Measurements from ENCODE around the gene SMTNL1. TPM values are rescaled to one million over a fixed set of nuclear protein-coding genes. Genes with fewer than 3 reads are reported as not detected.
A peak's percentile ranks its signal among the peaks of the same experiment; 100 is the strongest.

Gene SMTNL1
- total and polyA plus RNA-seq, 9 of the 15 experiments (the other 6 are each of a cell fraction or from before 2014, with no cell fraction given), result not detected

DNA sequence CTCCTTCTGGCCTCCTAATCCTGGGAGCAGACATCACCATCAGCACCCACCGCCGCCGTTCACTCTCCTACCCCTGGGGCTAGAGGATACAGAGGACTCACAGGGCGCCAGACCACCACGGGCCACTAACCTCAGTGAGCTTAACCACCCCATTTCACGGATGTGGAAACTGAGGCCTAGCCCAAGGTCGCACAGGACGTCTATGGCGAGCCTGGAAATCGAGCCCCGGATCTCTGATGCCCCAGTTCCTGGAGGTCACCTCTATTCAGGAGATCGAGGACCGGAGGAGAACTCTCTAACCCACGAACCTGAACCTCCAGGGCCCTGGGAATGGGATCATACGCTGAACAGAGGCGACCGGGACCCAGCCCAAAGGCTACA lies 7.2 kb upstream of the SMTNL1 start (continued):
- TF ChIP-seq CHD4 (IDR thresholded peaks at IDR 0.05; ENCODE audit: insufficient read depth, insufficient replicate concordance, low read depth, low read length, poor library complexity, severe bottlenecking) (peak; percentile 93), ARNT (IDR thresholded peaks at IDR 0.05) (peak in 1 of 2 experiments; percentile 73; a peak in 1 of 4 replicates), HDAC8 (tag; IDR thresholded peaks at IDR 0.05) (no peak), BCOR (IDR thresholded peaks at IDR 0.05) (peak; percentile 99), ZNF436 (CRISPR knock-in tag; IDR thresholded peaks at IDR 0.05) (no peak), NCOA4 (IDR thresholded peaks at IDR 0.05; ENCODE audit: partially characterized antibody) (no peak), KLF13 (tag; IDR thresholded peaks at IDR 0.05; ENCODE audit: borderline replicate concordance, low read depth) (no peak), ZNF224 (CRISPR knock-in tag; IDR thresholded peaks at IDR 0.05) (no peak), ZNF778 (CRISPR knock-in tag; IDR thresholded peaks at IDR 0.05) (no peak), FOXP1 (CRISPR knock-in tag; IDR thresholded peaks at IDR 0.05) (no peak), ZNF253 (CRISPR knock-in tag; conservative IDR thresholded peaks at IDR 0.05) (no peak), ERF (CRISPR knock-in tag; IDR thresholded peaks at IDR 0.05) (no peak), PRPF4 (IDR thresholded peaks at IDR 0.05; ENCODE audit: insufficient read depth, low read depth, low read length, poor library complexity, severe bottlenecking) (no peak), CCNT2 (IDR thresholded peaks at IDR 0.05; ENCODE audit: borderline replicate concordance, extremely low read depth, insufficient read length, low read depth, low read length) (no peak)
- TF ChIP-seq, protein P1, sequence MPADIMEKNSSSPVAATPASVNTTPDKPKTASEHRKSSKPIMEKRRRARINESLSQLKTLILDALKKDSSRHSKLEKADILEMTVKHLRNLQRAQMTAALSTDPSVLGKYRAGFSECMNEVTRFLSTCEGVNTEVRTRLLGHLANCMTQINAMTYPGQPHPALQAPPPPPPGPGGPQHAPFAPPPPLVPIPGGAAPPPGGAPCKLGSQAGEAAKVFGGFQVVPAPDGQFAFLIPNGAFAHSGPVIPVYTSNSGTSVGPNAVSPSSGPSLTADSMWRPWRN (IDR thresholded peaks at IDR 0.05; ENCODE audit: low read depth), result no peak
- TF ChIP-seq, protein P2, sequence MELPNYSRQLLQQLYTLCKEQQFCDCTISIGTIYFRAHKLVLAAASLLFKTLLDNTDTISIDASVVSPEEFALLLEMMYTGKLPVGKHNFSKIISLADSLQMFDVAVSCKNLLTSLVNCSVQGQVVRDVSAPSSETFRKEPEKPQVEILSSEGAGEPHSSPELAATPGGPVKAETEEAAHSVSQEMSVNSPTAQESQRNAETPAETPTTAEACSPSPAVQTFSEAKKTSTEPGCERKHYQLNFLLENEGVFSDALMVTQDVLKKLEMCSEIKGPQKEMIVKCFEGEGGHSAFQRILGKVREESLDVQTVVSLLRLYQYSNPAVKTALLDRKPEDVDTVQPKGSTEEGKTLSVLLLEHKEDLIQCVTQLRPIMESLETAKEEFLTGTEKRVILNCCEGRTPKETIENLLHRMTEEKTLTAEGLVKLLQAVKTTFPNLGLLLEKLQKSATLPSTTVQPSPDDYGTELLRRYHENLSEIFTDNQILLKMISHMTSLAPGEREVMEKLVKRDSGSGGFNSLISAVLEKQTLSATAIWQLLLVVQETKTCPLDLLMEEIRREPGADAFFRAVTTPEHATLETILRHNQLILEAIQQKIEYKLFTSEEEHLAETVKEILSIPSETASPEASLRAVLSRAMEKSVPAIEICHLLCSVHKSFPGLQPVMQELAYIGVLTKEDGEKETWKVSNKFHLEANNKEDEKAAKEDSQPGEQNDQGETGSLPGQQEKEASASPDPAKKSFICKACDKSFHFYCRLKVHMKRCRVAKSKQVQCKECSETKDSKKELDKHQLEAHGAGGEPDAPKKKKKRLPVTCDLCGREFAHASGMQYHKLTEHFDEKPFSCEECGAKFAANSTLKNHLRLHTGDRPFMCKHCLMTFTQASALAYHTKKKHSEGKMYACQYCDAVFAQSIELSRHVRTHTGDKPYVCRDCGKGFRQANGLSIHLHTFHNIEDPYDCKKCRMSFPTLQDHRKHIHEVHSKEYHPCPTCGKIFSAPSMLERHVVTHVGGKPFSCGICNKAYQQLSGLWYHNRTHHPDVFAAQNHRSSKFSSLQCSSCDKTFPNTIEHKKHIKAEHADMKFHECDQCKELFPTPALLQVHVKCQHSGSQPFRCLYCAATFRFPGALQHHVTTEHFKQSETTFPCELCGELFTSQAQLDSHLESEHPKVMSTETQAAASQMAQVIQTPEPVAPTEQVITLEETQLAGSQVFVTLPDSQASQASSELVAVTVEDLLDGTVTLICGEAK (IDR thresholded peaks at IDR 0.05), result no peak
- TF ChIP-seq, protein P2 (CRISPR knock-in tag; IDR thresholded peaks at IDR 0.05), result peak; percentile 54; the same call in 1 of the 2 replicates

All from K562 (cell line).